Effector memory CD8-positive, alpha-beta T cell (primary cell): ENCODE measurements around the gene AVEN.
"Not testable (repeated sequence)": the region's sequence is repeated elsewhere in the genome, so short reads cannot be mapped to it uniquely, and the experiment has no call there.

ENCODE experiments used
- ATAC-seq: fragments of 150-1000 bp; cut with Tn5 transposase; replicated peaks from 2 replicates; pipeline ENCODE4 v1.10.0; 2021; ENCODE audit warnings: mild to moderate bottlenecking, moderate library complexity
- DNase-seq, 3 experiments: peaks; one replicate each; pipeline ENCODE4 v3.0.0; 2021
- H3K27ac Mint-ChIP-seq, 2 donors: one replicate each; pipeline ENCODE4 v1.8.0; 2022; ENCODE audit warnings: mild to moderate bottlenecking in 2 of 2, mixed read lengths in 2 of 2, moderate library complexity in 2 of 2
- H3K27me3 Mint-ChIP-seq, 2 donors: one replicate each; pipeline ENCODE4 v1.8.0; 2022; ENCODE audit warnings: mixed read lengths in 2 of 2
- H3K36me3 Mint-ChIP-seq: one replicate; pipeline ENCODE4 v1.8.0; 2022; ENCODE audit warnings: mild to moderate bottlenecking, moderate library complexity, mixed read lengths; ENCODE audit not compliant: insufficient read depth
- H3K4me1 Mint-ChIP-seq, 2 donors: one replicate each; pipeline ENCODE4 v1.8.0; 2022; ENCODE audit warnings: low read depth in 2 of 2, mixed read lengths in 2 of 2
- H3K4me3 Mint-ChIP-seq, 2 donors: one replicate each; pipeline ENCODE4 v1.8.0; 2022; ENCODE audit warnings: mild to moderate bottlenecking in 2 of 2, mixed read lengths in 2 of 2, moderate library complexity in 2 of 2
- H3K9me3 Mint-ChIP-seq, 2 donors: one replicate each; pipeline ENCODE4 v1.8.0; 2022; ENCODE audit warnings: mixed read lengths in 2 of 2

AVEN gene

GRCh38 chr15:34025252-34025651 lies 13.8 kb downstream of the AVEN start:
- no peaks in the 10 kb centered on the region for H3K9me3 Mint-ChIP-seq
- H3K4me1 Mint-ChIP-seq, result peaks cover 0 to 7% of the 10 kb centered on the region in 2 donors
- H3K4me3 Mint-ChIP-seq, result no peak overlapping the region
- ATAC-seq (no peak), DNase-seq (no peak)
- H3K36me3 Mint-ChIP-seq, result no peaks in the 10 kb centered on the region
- no peaks in the 10 kb centered on the region for H3K27me3 Mint-ChIP-seq
- H3K27ac Mint-ChIP-seq, result no peak overlapping the region

DNA sequence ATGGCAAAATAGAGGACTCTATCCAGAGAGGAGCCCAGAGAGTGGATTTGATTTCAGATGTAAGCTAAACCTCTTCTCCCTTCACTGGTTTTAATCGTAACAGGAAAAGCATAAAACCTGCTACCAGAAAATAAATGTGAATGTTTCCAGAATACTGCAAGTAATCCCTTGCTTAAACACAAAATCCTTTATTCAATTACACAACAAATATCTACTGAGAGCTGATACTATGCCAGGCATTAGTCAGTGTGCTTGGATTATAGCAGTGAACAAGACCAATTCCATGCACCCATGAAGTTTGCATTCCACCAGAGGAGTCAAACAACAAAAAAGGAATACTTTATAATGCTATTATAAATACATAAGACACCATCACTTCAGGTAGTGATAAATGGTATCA lies 15.1 kb downstream of the AVEN start:
- Mint-ChIP-seq H3K4me1 (peaks cover 0 to 7% of the 10 kb centered on the region in 2 donors), H3K4me3 (no peak overlapping the region), H3K9me3 (no peaks in the 10 kb centered on the region), H3K36me3 (no peaks in the 10 kb centered on the region), H3K27ac (peak overlapping the region in 1 of 2 donors; percentile 27), H3K27me3 (no peaks in the 10 kb centered on the region)
- ATAC-seq (no peak), DNase-seq (no peak)

DNA sequence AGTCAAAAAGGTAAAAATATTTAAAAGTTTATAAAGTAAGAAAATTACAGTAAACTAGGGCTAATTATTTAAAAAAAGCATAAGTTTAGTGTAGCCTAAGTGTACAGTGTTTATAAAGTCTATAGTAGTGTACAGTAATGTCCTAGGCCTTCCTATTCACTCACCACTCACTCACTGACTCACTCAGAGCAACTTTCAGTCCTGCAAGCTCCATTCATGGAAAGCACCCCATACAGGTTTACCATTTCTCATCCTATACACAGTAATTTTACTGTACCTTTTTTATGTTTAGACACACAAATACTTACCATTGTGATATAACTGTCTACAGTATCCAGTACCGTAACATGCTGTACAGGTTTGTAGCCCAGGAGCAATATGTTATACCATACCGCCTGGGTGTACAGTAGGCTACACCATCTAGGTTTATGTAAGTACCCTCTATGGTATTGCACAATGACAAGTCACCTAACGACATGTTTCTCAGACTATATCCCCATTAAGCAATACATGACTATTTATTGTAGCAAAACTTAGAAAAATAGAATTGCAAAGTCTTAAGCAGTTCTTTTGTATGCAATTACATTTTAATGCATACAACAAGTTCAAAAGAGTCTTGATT lies 19.5 kb downstream of the AVEN start:
- no peak for DNase-seq
- Mint-ChIP-seq H3K4me3 (no peak overlapping the region), H3K36me3 (peaks cover 7% of the 10 kb centered on the region), H3K27me3 (no peaks in the 10 kb centered on the region), H3K4me1 (peaks cover 8 to 10% of the 10 kb centered on the region in 2 donors), H3K9me3 (no peaks in the 10 kb centered on the region), H3K27ac (no peak overlapping the region)
- no peak for ATAC-seq

DNA sequence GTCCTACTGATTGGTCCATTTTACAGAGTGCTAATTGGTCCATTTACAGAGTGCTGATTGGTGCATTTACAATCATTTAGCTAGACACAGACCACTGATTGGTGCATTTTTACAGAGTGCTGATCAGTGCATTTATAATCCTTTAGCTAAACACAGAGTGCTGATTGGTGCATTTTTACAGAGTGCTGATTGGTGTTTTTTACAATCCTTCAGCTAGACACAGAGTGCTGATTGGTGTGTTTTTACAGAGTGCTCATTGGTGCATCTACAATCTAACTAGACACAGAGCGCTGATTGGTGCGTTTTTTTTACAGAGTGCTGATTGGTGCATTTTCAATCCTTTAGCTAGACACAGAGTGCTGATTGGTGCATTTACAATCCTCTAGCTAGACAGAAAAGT lies 20.3 kb downstream of the AVEN start:
- not testable (repeated sequence) for H3K36me3 Mint-ChIP-seq, DNase-seq, H3K9me3 Mint-ChIP-seq, ATAC-seq, H3K27me3 Mint-ChIP-seq
- peak overlapping the region in 1 of 2 donors; percentile 9 for H3K27ac Mint-ChIP-seq
- H3K4me1 Mint-ChIP-seq, result peaks cover 8 to 10% of the 10 kb centered on the region in 2 donors
- peak overlapping the region; percentile 47 to 74 for H3K4me3 Mint-ChIP-seq

GRCh38 chr15:34018021-34018645 lies 20.9 kb downstream of the AVEN start:
- H3K9me3 Mint-ChIP-seq, result no peaks in the 10 kb centered on the region
- H3K27me3 Mint-ChIP-seq, result no peaks in the 10 kb centered on the region
- H3K36me3 Mint-ChIP-seq, result peaks cover 7% of the 10 kb centered on the region
- peak overlapping the region; percentile 9 to 77 for H3K27ac Mint-ChIP-seq
- H3K4me3 Mint-ChIP-seq, result peak overlapping the region; percentile 47 to 74
- peak; percentile 80 for ATAC-seq
- DNase-seq, result peak; percentile 29 to 40 (median 33)
- H3K4me1 Mint-ChIP-seq, result peaks cover 8 to 10% of the 10 kb centered on the region in 2 donors

- Mint-ChIP-seq H3K27me3 (no peaks in the 10 kb centered on the region), H3K36me3 (peaks cover 7% of the 10 kb centered on the region), H3K4me1 (peaks cover 8 to 10% of the 10 kb centered on the region in 2 donors), H3K4me3 (no peak overlapping the region), H3K27ac (no peak overlapping the region), H3K9me3 (no peaks in the 10 kb centered on the region)
- ATAC-seq (no peak), DNase-seq (no peak)
Observed at GRCh38 chr15:34014556-34014955, 24.4 kb downstream of the AVEN start.

GRCh38 chr15:34013746-34014145 lies 25.3 kb downstream of the AVEN start:
- no peak overlapping the region for H3K4me3 Mint-ChIP-seq
- peaks cover 8 to 10% of the 10 kb centered on the region in 2 donors for H3K4me1 Mint-ChIP-seq
- ATAC-seq, result no peak
- H3K27me3 Mint-ChIP-seq, result no peaks in the 10 kb centered on the region
- H3K9me3 Mint-ChIP-seq, result no peaks in the 10 kb centered on the region
- peaks cover 7% of the 10 kb centered on the region for H3K36me3 Mint-ChIP-seq
- no peak overlapping the region for H3K27ac Mint-ChIP-seq
- no peak for DNase-seq

DNA sequence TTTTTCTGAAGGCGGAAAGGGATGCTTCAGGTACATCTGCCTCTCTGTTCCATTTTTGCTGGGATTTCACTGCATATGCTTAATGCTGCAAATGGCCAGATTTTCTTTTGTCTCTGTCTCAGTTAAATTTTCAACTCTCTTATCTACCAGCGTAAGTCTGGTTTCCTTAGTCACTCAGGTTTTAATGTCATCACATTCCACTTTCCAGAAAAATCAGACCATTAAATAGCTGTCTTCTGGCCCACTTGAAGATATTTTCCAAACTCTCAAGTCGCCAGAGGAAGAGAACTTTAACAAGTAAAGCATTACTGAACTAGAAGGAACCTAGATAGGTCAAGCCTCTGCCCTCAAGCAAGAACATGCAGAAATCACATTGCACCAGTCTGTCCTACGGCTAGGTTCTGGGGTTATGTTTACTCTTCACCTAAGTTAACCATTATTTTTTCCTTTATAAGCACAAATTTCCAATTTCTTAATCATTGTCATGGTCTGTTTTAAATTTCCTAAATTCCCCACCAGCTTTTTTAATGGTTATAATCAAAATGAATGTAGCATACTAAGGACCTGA lies 26.5 kb downstream of the AVEN start:
- H3K9me3 Mint-ChIP-seq, result no peaks in the 10 kb centered on the region
- H3K4me3 Mint-ChIP-seq, result no peak overlapping the region
- H3K27ac Mint-ChIP-seq, result no peak overlapping the region
- no peak for ATAC-seq
- no peaks in the 10 kb centered on the region for H3K27me3 Mint-ChIP-seq
- no peak for DNase-seq
- H3K36me3 Mint-ChIP-seq, result peaks cover 3% of the 10 kb centered on the region
- H3K4me1 Mint-ChIP-seq, result peaks cover 0 to 3% of the 10 kb centered on the region in 2 donors

DNA sequence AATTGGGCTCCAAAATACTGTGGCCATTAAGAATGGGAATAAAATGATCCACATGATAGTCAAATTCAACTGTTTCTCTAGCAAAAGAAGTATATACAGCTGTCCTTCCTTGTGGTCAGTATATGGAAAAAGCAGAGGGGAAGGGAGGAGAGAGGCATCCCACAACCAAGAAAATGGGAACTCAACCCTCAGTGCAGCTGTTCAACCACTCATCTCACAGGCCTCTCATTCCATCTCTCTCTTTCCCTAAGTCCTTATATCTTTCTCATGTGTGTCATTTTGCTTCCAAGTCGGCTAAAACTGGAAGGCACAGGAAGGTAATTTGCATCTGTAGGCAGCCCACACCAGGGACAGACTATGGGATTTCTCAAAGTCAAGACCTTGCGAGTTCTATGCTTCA lies 27.5 kb downstream of the AVEN start:
- Mint-ChIP-seq H3K4me3 (no peak overlapping the region), H3K4me1 (peaks cover 0 to 2% of the 10 kb centered on the region in 2 donors), H3K9me3 (no peaks in the 10 kb centered on the region), H3K27me3 (no peaks in the 10 kb centered on the region), H3K27ac (no peak overlapping the region), H3K36me3 (no peaks in the 10 kb centered on the region)
- DNase-seq (no peak), ATAC-seq (no peak)

GRCh38 chr15:34010921-34011320 lies 28.1 kb downstream of the AVEN start:
- no peak for ATAC-seq
- Mint-ChIP-seq H3K4me1 (peaks cover 0 to 2% of the 10 kb centered on the region in 2 donors), H3K4me3 (no peak overlapping the region), H3K36me3 (no peaks in the 10 kb centered on the region), H3K27me3 (no peaks in the 10 kb centered on the region), H3K27ac (no peak overlapping the region), H3K9me3 (no peaks in the 10 kb centered on the region)
- no peak for DNase-seq

DNA sequence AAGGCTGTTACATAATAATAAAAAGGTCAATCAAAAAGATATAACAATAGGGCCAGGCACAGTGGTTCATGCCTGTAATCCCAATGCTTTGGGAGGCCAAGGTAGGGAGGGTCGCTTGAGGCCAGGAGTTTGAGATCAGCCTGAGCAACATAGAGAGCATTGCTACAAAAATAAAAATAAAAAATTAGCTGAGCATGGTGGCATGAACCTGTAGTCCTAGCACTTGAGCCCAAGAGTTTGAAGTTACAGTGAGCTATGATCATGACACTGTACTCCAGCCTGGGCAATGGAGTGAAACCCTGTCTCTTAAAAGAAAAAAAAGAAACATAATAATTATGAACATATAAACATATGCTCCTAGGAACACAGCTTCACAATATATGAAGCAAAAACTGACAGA lies 29.3 kb downstream of the AVEN start:
- ATAC-seq (no peak), DNase-seq (no peak)
- Mint-ChIP-seq H3K4me3 (no peak overlapping the region), H3K4me1 (peaks cover 0 to 2% of the 10 kb centered on the region in 2 donors), H3K36me3 (no peaks in the 10 kb centered on the region), H3K27me3 (no peaks in the 10 kb centered on the region), H3K9me3 (no peaks in the 10 kb centered on the region), H3K27ac (no peak overlapping the region)

GRCh38 chr15:34006381-34006780 lies 32.6 kb downstream of the AVEN start:
- no peak for DNase-seq
- Mint-ChIP-seq H3K27ac (no peak overlapping the region), H3K27me3 (no peaks in the 10 kb centered on the region), H3K9me3 (no peaks in the 10 kb centered on the region), H3K36me3 (no peaks in the 10 kb centered on the region), H3K4me1 (peaks cover 0 to 2% of the 10 kb centered on the region in 2 donors), H3K4me3 (no peak overlapping the region)
- no peak for ATAC-seq

DNA sequence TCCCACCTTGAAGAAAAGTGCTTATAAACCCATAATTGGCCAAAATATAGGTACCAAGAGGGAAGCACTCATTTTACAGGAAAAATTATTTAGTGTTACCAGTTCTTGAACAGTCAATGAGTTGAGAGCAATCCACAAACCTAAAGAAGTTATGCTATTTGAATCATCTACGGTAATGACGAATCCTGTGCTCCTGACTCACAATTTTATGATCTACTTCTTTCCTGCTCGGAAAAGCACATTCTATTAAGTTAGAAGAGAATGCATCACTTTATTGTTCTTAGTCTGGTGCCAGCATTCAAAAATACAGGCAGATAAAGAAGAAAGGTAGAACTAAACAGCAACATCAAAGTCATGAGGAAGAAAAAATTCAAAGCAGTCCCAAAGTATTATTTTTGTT lies 37.5 kb downstream of the AVEN start:
- no peak overlapping the region for H3K4me3 Mint-ChIP-seq
- no peak for ATAC-seq
- H3K9me3 Mint-ChIP-seq, result no peaks in the 10 kb centered on the region
- no peak for DNase-seq
- no peaks in the 10 kb centered on the region for H3K27me3 Mint-ChIP-seq
- no peaks in the 10 kb centered on the region for H3K4me1 Mint-ChIP-seq
- no peaks in the 10 kb centered on the region for H3K36me3 Mint-ChIP-seq
- H3K27ac Mint-ChIP-seq, result no peak overlapping the region

GRCh38 chr15:33995666-33996065 lies 43.3 kb downstream of the AVEN start:
- not testable (repeated sequence) for DNase-seq, H3K27ac Mint-ChIP-seq, H3K9me3 Mint-ChIP-seq, H3K4me3 Mint-ChIP-seq, ATAC-seq, H3K4me1 Mint-ChIP-seq, H3K27me3 Mint-ChIP-seq, H3K36me3 Mint-ChIP-seq
